Mesothelial cell of epicardium (in vitro differentiated cells): ENCODE measurements around the gene LIG1. TPM values are rescaled to one million over a fixed set of nuclear protein-coding genes. Genes with fewer than 3 reads are reported as not detected.
A peak's percentile ranks its signal among the peaks of the same experiment; 100 is the strongest.

Experiments
- DNase-seq, 2 experiments: peaks; one replicate each; pipeline ENCODE4 v3.0.0; 2021; ENCODE audit warnings: low spot score in 2 of 2; ENCODE audit not compliant: unreplicated experiment in 2 of 2
- H3K27ac Mint-ChIP-seq: 2 replicates; pipeline ENCODE4 v1.8.0; 2021; ENCODE audit warnings: mixed read lengths
- H3K27me3 Mint-ChIP-seq: 2 replicates; pipeline ENCODE4 v1.8.0; 2021; ENCODE audit warnings: low read depth, mixed read lengths
- H3K36me3 Mint-ChIP-seq: 2 replicates; pipeline ENCODE4 v1.8.0; 2021; ENCODE audit warnings: mixed read lengths
- H3K4me1 Mint-ChIP-seq: 2 replicates; pipeline ENCODE4 v1.8.0; 2021; ENCODE audit warnings: mixed read lengths
- H3K4me3 Mint-ChIP-seq: 2 replicates; pipeline ENCODE4 v1.8.0; 2021; ENCODE audit warnings: mild to moderate bottlenecking, moderate library complexity, mixed read lengths
- H3K9me3 Mint-ChIP-seq: 2 replicates; pipeline ENCODE4 v1.8.0; 2021; ENCODE audit warnings: mixed read lengths
- total RNA-seq: library from RNA; stranded (reverse); gene quantifications from 3 replicates; pipeline ENCODE4 v1.2.1, GENCODE V29; 2021
- TF ChIP-seq, protein P1 (sequence below): fragments of 200-600 bp; sonication (generic); IDR thresholded peaks from one replicate; pipeline ENCODE4 v1.5.0; 2021; ENCODE audit warnings: antibody characterized with exemption; ENCODE audit not compliant: unreplicated experiment

Gene LIG1
- total RNA-seq, 1 donor from 2014 or later, result 66.5 TPM

DNA sequence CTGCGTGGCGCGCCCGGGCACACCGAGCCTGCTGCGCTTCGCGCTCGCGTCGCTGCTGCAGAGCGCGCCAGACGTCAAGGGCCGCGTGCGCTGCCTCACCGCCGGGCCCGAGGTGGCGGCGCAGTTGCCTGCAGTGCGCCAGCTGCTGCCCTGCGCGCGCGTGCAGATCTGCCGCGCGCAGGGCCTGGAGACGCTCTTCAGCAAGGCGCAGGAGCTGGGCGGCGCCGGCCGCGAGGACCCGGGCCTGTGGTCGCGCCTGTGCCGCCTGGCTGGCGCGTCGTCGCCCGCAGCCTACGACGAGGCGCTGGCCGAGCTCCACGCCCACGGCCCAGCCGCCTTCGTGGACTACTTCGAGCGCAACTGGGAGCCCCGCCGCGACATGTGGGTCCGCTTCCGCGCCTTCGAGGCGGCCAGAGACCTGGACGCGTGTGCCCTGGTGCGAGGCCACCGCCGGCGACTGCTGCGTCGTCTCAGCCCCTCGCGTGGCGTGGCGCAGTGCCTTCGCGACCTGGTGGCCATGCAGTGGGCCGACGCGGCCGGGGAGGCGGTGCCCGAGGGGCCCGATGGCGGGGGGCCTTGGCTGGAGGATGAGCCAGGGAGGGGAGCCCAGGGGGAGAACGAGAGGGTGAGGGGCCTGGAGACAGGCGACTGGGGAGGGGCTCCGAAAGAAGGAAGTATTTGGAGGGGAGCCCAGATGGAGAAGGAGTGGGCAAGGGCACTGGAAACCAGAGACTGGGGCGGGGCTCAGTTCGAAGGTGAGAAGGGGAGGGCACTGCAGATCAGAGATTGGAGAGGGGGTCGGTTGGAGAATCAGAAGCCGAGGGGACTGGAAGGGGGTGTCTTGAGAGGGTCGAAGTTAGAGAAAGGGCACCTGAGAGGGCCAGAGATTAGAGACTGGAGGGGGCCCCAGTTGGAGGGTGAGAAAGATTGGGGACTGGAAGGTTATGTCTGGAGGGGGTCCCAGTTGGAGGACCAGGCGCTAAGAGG, 25.0 kb upstream of the LIG1 start:
- TF ChIP-seq, protein P1, sequence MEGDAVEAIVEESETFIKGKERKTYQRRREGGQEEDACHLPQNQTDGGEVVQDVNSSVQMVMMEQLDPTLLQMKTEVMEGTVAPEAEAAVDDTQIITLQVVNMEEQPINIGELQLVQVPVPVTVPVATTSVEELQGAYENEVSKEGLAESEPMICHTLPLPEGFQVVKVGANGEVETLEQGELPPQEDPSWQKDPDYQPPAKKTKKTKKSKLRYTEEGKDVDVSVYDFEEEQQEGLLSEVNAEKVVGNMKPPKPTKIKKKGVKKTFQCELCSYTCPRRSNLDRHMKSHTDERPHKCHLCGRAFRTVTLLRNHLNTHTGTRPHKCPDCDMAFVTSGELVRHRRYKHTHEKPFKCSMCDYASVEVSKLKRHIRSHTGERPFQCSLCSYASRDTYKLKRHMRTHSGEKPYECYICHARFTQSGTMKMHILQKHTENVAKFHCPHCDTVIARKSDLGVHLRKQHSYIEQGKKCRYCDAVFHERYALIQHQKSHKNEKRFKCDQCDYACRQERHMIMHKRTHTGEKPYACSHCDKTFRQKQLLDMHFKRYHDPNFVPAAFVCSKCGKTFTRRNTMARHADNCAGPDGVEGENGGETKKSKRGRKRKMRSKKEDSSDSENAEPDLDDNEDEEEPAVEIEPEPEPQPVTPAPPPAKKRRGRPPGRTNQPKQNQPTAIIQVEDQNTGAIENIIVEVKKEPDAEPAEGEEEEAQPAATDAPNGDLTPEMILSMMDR, result no peak
- peaks cover 17% of the 10 kb centered on the region for H3K36me3 Mint-ChIP-seq
- DNase-seq, result no peak
- H3K4me1 Mint-ChIP-seq, result peaks cover 5% of the 10 kb centered on the region
- H3K27ac Mint-ChIP-seq, result no peak overlapping the region
- no peak overlapping the region for H3K4me3 Mint-ChIP-seq
- H3K27me3 Mint-ChIP-seq, result no peaks in the 10 kb centered on the region
- no peaks in the 10 kb centered on the region for H3K9me3 Mint-ChIP-seq

DNA sequence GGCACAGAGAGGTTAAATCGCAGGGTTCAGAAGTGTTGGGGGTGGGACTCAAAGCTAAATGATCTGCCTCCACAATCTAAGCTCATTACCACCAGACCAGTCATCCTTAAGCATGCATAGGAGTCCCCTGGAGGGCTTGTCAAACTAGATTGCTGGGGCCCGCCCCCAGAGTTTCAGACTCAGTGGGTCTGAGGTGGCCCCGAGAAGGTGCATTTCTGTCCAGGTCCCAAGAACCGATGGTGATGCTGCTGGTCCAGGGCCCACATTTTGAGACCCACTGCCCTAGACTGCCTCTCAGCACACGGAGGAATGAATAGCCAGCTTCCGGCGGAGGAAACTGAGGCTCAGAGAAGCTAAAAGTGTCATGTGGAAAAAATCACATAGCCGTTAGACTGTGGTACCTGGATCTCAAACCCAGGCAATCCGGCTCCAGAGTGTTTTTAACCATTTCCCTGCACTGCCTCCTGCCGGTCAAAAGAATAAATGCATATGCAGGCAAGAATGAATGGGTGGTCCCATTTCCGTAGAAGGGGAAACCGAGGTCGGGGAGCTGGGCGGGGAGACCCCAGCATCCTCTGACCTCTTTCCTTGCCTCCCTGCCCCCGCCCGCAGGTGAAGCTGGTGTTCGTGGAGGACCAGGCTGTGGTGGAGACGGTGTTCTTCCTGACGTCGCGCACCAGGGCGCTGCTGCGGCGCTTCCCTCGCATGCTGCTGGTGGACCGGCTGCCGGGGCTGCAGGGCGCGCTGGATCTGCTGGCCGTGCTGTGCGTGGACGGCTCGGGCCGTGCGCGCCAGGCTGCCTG, 24.1 kb upstream of the LIG1 start:
- H3K9me3 Mint-ChIP-seq, result no peaks in the 10 kb centered on the region
- TF ChIP-seq, protein P1, result peak; percentile 65
- H3K27me3 Mint-ChIP-seq, result no peaks in the 10 kb centered on the region
- H3K4me3 Mint-ChIP-seq, result no peak overlapping the region
- DNase-seq, result no peak
- peaks cover 5% of the 10 kb centered on the region for H3K4me1 Mint-ChIP-seq
- H3K27ac Mint-ChIP-seq, result no peak overlapping the region
- peaks cover 22% of the 10 kb centered on the region for H3K36me3 Mint-ChIP-seq

GRCh38 chr19:48192750-48193149, 22.6 kb upstream of the LIG1 start:
- Mint-ChIP-seq H3K9me3 (peaks cover 3% of the 10 kb centered on the region), H3K4me3 (no peak overlapping the region), H3K27ac (no peak overlapping the region), H3K4me1 (peaks cover 5% of the 10 kb centered on the region), H3K36me3 (peaks cover 32% of the 10 kb centered on the region), H3K27me3 (no peaks in the 10 kb centered on the region)
- TF ChIP-seq, protein P1, result no peak
- DNase-seq, result no peak

- no peaks in the 10 kb centered on the region for H3K4me1 Mint-ChIP-seq
- peaks cover 3% of the 10 kb centered on the region for H3K9me3 Mint-ChIP-seq
- TF ChIP-seq, protein P1, result no peak
- peaks cover 33% of the 10 kb centered on the region for H3K36me3 Mint-ChIP-seq
- H3K27me3 Mint-ChIP-seq, result no peaks in the 10 kb centered on the region
- no peak overlapping the region for H3K4me3 Mint-ChIP-seq
- no peak overlapping the region for H3K27ac Mint-ChIP-seq
- no peak for DNase-seq
Observed at GRCh38 chr19:48190885-48191284, 20.7 kb upstream of the LIG1 start.

GRCh38 chr19:48190288-48190884, 20.2 kb upstream of the LIG1 start:
- TF ChIP-seq, protein P1, result peak; percentile 47
- H3K4me3 Mint-ChIP-seq, result no peak overlapping the region
- no peak overlapping the region for H3K27ac Mint-ChIP-seq
- H3K36me3 Mint-ChIP-seq, result peaks cover 33% of the 10 kb centered on the region
- H3K9me3 Mint-ChIP-seq, result peaks cover 3% of the 10 kb centered on the region
- no peaks in the 10 kb centered on the region for H3K27me3 Mint-ChIP-seq
- H3K4me1 Mint-ChIP-seq, result no peaks in the 10 kb centered on the region
- peak; percentile 38 to 61 for DNase-seq
